Fibroblast of peridontal ligament (primary cell): Measurements from ENCODE around the gene KAT8.

Experiments used
- DNase-seq: peaks from one replicate; pipeline ENCODE4 v3.0.0-alpha.2; 2010; ENCODE audit errors: extremely low read depth

Gene KAT8

DNA sequence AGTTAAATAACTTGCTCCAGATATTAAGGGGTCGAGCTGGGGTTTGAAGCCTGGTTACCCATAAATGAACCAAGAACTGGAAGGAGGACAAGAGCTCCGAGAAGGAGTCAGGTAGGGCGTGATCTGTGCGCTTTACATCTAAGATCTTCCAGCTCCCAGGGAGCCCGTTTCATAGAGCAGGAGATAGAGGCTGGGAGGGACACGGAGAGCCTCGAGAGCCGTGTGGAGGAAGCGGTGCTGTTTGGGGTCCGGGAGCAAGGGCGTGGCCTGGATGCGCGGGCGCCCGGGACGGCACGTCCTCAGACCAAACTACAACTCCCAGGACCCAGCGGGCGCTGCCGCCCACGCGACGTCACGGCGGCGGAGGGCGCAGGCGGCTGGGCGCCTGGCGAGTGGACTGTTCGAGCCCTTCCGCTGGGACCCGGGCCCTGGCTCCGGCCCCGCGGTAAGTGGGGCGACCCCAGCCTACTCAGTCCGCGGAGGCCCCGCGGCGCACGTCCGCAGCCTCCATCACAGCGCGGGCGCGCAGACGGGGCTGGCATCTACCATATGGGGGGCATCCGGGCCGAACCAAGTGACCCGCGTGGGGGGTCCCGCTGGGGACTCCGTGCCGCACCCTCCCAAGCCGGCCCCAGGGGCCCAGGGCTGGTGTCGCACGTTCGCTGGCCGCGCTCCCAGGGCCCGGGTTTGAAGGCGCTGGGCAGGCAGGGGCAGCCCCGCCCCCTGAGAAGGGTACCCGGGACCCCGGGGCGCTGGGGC lies 9.2 kb upstream of the KAT8 start, which contains the start of gene BCKDK:
TSS of gene BCKDK (plus strand) at position 352 of the 759 bp plus-strand sequence. CDS start 838 bp downstream, outside the sequence.
- DNase-seq, result peak; percentile 48

- DNase-seq, result no peak
Observed at GRCh38 chr16:31108794-31109558, 8.5 kb upstream of the KAT8 start.

GRCh38 chr16:31109622-31110021 lies 7.8 kb upstream of the KAT8 start:
- no peak for DNase-seq

GRCh38 chr16:31110106-31111034 lies 7.1 kb upstream of the KAT8 start:
- DNase-seq, result no peak

DNA sequence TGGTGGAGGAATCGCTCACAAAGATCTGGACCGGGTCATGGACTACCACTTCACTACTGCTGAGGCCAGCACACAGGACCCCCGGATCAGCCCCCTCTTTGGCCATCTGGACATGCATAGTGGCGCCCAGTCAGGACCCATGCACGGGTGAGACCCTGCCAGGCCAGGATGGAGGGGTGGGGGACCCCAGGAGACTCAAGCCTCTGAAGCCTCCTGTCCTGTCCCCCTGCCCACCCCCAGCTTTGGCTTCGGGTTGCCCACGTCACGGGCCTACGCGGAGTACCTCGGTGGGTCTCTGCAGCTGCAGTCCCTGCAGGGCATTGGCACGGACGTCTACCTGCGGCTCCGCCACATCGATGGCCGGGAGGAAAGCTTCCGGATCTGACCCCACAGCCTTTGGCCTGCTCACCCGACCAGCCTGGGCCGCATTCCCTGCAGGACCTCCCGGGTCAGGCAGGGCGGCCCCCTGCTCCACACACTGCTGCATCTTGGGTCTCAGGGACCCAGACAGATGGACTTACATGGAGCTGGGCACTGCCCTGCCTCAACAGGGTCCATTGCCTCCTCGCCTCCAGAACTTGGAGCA lies 5.5 kb upstream of the KAT8 start:
- DNase-seq, result no peak

DNA sequence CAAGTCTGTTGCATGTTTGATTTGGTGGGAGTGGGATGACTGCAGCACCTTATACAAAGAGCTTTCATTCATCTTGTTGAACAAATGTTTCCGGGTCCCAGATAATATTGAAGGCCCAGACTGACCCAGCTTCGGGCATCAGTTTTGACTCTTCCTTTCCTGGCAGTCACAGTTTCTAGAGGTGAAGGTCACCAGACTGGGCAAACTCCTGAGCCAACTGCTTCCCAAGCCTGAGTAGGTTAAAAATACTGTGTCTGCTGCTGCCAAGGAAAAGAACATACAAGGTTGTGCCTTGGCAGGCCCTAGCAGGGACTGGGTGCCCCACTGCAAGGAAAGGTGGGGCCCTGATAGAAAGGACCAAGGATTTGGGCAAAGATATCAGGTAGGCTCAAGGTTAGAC lies 4.8 kb upstream of the KAT8 start:
- no peak for DNase-seq

DNA sequence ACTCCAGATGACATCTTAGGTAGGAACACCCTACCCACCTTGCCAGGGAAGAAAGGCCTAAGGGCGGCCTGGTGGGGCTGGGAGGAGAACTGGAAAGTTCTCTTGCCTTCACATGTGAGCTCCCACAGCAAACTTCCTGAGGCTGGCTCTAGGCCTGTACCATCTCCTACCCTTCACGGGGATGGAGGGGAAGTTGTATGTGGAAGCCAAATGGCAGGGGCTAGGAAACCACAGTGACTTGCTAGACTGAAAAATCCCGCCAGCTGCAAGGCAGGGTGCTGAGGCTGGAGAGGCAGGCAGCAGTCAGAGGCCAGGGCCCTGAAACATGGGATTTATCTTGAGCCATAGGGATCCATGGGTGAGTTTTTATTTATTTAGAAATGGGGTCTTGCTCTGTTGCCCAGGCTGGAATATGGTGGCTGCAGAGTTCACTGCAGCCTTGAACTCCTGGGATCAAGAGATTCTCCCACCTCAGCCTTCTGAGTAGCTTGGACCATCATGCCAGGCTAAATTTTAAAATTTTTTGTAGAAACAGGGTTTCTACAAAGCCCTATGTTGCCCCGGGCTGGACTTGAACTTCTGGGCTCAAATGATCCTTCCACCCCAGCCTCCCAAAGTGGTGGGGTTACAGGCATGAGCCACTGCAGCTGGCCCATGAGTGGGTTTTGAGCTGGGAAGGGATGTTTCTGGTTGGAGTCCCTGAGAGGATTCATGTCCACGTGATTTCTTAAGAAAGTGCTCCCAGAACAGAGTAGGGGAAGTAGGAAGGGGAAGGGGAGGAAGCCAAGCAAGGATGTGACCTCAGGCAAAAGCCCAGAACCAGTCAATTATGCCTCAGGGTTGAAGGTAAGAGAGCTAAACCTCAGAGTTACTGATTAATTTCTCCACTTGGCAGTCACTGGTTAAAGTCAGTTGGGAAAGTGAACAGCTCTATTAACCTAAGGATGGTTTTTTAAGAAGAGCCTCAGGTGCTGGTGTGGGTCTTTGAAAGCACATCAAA lies 4.0 kb upstream of the KAT8 start:
- no peak for DNase-seq

GRCh38 chr16:31114468-31114867 lies 3.0 kb upstream of the KAT8 start:
- DNase-seq, result no peak

- DNase-seq, result peak; percentile 58
Observed at GRCh38 chr16:31118223-31119155, 1.0 kb downstream of the KAT8 start.

DNA sequence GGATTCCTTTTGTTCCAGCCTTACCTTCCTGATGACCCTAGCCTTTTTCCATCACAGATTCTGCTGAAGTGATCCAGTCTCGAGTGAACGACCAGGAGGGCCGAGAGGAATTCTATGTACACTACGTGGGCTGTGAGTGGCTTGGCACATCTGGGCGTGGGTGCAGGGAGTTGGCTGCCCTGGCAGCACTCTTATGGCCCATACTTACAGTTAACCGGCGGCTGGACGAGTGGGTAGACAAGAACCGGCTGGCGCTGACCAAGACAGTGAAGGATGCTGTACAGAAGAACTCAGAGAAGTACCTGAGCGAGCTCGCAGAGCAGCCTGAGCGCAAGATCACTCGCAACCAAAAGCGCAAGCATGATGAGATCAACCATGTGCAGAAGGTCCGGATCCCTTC lies 2.7 kb downstream of the KAT8 start:
- no peak for DNase-seq

DNA sequence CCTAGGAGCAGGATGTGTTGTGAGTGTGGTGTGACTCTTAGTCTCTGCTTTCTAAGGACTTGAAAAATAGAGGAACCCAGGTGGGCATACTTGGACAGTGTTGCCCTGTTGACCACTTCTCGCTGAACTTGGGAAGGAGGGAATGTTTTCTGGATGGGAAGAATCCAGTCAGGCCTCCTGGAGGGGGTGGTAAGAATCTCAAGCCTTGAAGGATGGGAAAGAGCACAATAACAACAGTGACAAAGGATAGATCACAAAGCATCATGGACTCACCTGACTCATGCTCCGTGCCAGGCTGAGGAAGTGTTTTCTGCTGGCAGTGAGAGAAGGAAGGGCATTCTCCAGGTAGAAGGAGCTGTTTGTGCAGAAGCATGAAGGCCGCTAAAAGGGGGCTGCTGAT lies 8.4 kb downstream of the KAT8 start:
- no peak for DNase-seq

DNA sequence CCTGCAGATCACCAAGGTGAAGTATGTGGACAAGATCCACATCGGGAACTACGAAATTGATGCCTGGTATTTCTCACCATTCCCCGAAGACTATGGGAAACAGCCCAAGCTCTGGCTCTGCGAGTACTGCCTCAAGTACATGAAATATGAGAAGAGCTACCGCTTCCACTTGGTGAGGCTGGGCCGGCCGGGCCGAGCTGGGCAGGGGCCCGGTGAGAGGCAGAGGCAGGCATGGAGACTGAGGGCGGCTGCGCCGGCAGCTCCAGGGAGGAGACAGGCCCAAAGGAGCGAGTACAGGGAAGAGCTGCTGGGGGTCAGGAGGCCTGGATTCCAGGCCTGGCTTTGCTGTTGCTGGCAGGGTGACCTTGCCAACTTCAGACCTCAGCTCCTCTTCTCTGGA lies 9.7 kb downstream of the KAT8 start:
- no peak for DNase-seq

GRCh38 chr16:31128711-31129567 lies 11.5 kb downstream of the KAT8 start:
- DNase-seq, result no peak

DNA sequence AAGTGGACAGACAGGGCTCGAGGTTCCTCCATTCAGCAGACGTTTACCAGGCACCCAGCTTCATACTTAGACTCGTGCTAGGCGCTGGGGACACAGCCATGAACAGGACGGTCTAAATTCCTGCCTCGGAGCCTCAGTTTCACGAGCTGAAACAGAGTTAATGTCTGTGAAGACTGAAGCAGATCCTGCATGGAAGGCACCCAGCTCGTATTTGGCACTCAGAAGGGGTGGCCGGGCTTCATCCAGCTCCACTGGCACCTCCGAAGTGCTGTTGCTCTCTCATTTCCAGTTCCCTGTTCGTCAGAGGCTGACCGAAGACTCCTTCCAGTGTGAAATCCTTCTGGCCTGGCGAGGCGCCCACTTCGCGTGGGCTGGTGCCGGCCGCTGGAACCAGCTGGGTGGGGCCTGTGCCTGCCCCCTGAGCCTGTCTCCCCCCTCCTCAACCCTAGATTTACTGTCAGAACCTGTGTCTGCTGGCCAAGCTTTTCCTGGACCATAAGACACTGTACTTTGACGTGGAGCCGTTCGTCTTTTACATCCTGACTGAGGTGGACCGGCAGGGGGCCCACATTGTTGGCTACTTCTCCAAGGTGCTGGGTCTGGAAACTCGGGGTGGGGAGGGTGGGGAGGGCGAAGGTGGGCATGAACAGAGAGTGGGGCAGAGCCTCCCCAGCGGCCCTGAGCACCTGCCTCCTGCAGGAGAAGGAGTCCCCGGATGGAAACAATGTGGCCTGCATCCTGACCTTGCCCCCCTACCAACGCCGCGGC lies 12.3 kb downstream of the KAT8 start:
- no peak for DNase-seq

GRCh38 chr16:31130336-31130891 lies 12.9 kb downstream of the KAT8 start:
- no peak for DNase-seq

DNA sequence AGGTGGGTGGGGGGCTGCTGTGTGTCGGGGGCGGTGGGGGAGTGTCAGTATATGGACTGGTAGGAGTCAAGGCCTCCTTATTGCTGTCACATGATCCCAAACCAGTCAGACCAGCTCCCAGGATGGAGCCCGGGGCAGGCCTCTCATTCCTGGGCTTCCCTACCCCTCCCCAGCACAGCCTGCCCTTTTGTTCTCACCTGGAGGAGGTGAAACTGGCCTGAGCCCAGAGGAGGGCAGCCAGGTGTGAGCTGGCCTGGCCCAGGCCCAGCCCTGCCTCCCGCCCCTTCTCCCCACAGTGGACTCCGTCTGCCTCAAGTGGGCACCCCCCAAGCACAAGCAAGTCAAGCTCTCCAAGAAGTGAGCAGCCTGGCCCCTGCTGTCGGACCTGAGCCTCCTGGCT lies 13.4 kb downstream of the KAT8 start:
- DNase-seq, result no peak

DNA sequence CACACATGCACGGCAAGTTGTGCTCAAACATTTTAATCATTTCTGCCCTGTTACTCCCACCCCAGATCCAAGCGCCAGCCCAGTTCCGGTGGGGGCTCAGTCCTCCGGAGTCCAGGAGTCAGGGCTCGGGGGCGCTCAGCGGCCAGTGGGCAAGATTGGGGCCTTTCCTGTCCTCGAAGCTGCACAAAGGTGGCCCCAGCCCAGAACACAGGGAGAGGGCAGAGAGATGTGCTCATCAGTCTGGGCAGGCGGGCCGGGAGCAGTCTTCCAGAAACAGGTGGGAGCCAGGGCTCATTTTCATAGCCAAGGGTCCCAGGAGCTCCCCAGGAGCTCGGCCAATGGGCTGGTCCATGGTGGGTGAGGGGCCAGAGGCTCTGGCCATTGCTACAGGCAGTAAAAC lies 14.0 kb downstream of the KAT8 start:
- no peak for DNase-seq
